ENCODE measurements around the gene TOB2. TPM values are rescaled to one million over a fixed set of nuclear protein-coding genes. Genes with fewer than 3 reads are reported as not detected.
"Not testable (repeated sequence)": the region's sequence is repeated elsewhere in the genome, so short reads cannot be mapped to it uniquely, and the experiment has no call there.

TOB2 gene
- total RNA-seq, 6 donors from 2014 or later, result 32.8 to 53.6 (median 50.1) TPM

- peaks cover 21 to 62% (median 49%) of the 10 kb centered on the region in 4 donors for H3K36me3 ChIP-seq
- no peaks in the 10 kb centered on the region for H3K27me3 ChIP-seq
- peaks cover 6 to 28% (median 18%) of the 10 kb centered on the region in 4 donors for H3K4me1 ChIP-seq
- TF ChIP-seq POLR2AphosphoS5 (IDR thresholded peaks at IDR 0.05) (no peak), CTCF (IDR thresholded peaks at IDR 0.05) (no peak), POLR2A (IDR thresholded peaks at IDR 0.05) (no peak), EP300 (IDR thresholded peaks at IDR 0.05) (no peak)
- DNase-seq, result peak in 1 of 2 donors; percentile 67
- WGBS, 2 donors, result 82 to 92% methylated on average over 19 to 23 of the region's 23 CpGs
- H3K4me3 ChIP-seq, result no peak overlapping the region
- peak overlapping the region in 1 of 4 donors; percentile 7 for H3K27ac ChIP-seq
- H3K9me3 ChIP-seq, result no peaks in the 10 kb centered on the region
- ATAC-seq (ENCODE audit: low FRiP score in 2 of 2), result no peak
Observed at GRCh38 chr22:41436322-41437113, 10.1 kb downstream of the TOB2 start.

GRCh38 chr22:41435560-41435959 is 11.0 kb downstream of the TOB2 start:
- TF ChIP-seq CTCF (IDR thresholded peaks at IDR 0.05), result no peak
- TF ChIP-seq POLR2A (IDR thresholded peaks at IDR 0.05), result no peak
- no peak for TF ChIP-seq EP300 (IDR thresholded peaks at IDR 0.05)
- no peak for TF ChIP-seq POLR2AphosphoS5 (IDR thresholded peaks at IDR 0.05)
- no peaks in the 10 kb centered on the region for H3K9me3 ChIP-seq
- no peaks in the 10 kb centered on the region for H3K27me3 ChIP-seq
- ATAC-seq (ENCODE audit: low FRiP score in 2 of 2), result no peak
- peak overlapping the region in 1 of 4 donors; percentile 44 for H3K27ac ChIP-seq
- no peak overlapping the region for H3K4me3 ChIP-seq
- peaks cover 6 to 28% (median 18%) of the 10 kb centered on the region in 4 donors for H3K4me1 ChIP-seq
- peaks cover 21 to 71% (median 50%) of the 10 kb centered on the region in 4 donors for H3K36me3 ChIP-seq
- WGBS, 2 donors, result 57 to 73% methylated on average over 3 to 4 of the region's 4 CpGs
- no peak for DNase-seq

GRCh38 chr22:41434361-41435003 is 12.1 kb downstream of the TOB2 start:
- not testable (repeated sequence) for DNase-seq; H3K4me3 ChIP-seq; ATAC-seq (ENCODE audit: low FRiP score in 2 of 2); H3K9me3 ChIP-seq; H3K27me3 ChIP-seq
- WGBS, 2 donors, result 82 to 87% methylated on average over 2 to 5 of the region's 5 CpGs
- peaks cover 3 to 24% (median 16%) of the 10 kb centered on the region in 4 donors for H3K4me1 ChIP-seq
- peaks cover 21 to 66% (median 51%) of the 10 kb centered on the region in 4 donors for H3K36me3 ChIP-seq
- peak overlapping the region in 1 of 4 donors; percentile 8 for H3K27ac ChIP-seq

- DNase-seq; H3K9me3 ChIP-seq; ATAC-seq (ENCODE audit: low FRiP score in 2 of 2); H3K27ac ChIP-seq; H3K27me3 ChIP-seq; H3K4me3 ChIP-seq: not testable (repeated sequence)
- peaks cover 21 to 61% (median 51%) of the 10 kb centered on the region in 4 donors for H3K36me3 ChIP-seq
- 90 to 94% methylated on average over 1 of the region's 1 CpG for WGBS, 2 donors
- H3K4me1 ChIP-seq, result peaks cover 3 to 18% (median 14%) of the 10 kb centered on the region in 4 donors
Observed at GRCh38 chr22:41433480-41433879, 13.1 kb downstream of the TOB2 start.

GRCh38 chr22:41431656-41432055 is 14.9 kb downstream of the TOB2 start:
- Histone ChIP-seq H3K4me1 (peaks cover 3 to 18% (median 14%) of the 10 kb centered on the region in 4 donors), H3K27ac (no peak overlapping the region), H3K4me3 (no peak overlapping the region), H3K9me3 (no peaks in the 10 kb centered on the region), H3K36me3 (peaks cover 15 to 65% (median 40%) of the 10 kb centered on the region in 4 donors), H3K27me3 (no peaks in the 10 kb centered on the region)
- 60 to 92% methylated on average over 2 to 6 of the region's 6 CpGs for WGBS, 2 donors
- TF ChIP-seq CTCF (IDR thresholded peaks at IDR 0.05), result no peak
- no peak for TF ChIP-seq POLR2A (IDR thresholded peaks at IDR 0.05)
- TF ChIP-seq EP300 (IDR thresholded peaks at IDR 0.05), result no peak
- TF ChIP-seq POLR2AphosphoS5 (IDR thresholded peaks at IDR 0.05), result no peak
- DNase-seq (no peak), ATAC-seq (ENCODE audit: low FRiP score in 2 of 2) (no peak)

Measured in upper lobe of left lung (tissue), 6 donors.